Measurements from ENCODE around the gene KRTAP20-3.

The KRTAP20-3 gene

GRCh38 chr21:30642564-30642963 is at the start of gene KRTAP20-3:
KRTAP20-3 (plus strand) TSS chr21:30642864.
- no peak for DNase-seq

- DNase-seq, result no peak
Measured at GRCh38 chr21:30598802-30599201, 43.9 kb upstream of the KRTAP20-3 start, which contains the start of gene KRTAP6-2. KRTAP6-2 (minus strand) TSS chr21:30598902; CDS start chr21:30598874, 28 bp downstream.

DNA sequence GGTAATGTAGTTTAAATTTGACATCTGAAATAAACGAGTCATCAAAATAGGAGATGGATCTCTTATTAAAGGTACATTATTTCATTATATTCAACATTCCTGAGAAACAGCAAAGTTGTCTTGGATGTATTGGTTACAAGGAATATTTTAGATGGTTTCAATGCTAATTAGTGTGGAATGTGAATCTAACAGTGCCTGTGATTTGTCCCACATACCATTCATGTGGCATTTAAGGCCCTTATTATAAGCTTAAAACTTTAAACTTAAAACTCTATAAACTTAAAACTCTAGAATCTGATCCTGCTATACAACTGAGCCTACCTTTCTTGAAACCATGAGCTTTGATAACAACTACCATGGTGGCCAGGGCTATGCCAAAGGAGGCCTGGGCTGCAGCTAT is 41.9 kb upstream of the KRTAP20-3 start, which contains the start of gene KRTAP22-1:
Gene KRTAP22-1, plus strand, starts transcription at position 301 of the 400 bp plus-strand sequence.
- no peak for DNase-seq

GRCh38 chr21:30605968-30606367 is 36.7 kb upstream of the KRTAP20-3 start:
- DNase-seq, result no peak

- no peak for DNase-seq
Measured at GRCh38 chr21:30612132-30612531, 30.5 kb upstream of the KRTAP20-3 start.

DNA sequence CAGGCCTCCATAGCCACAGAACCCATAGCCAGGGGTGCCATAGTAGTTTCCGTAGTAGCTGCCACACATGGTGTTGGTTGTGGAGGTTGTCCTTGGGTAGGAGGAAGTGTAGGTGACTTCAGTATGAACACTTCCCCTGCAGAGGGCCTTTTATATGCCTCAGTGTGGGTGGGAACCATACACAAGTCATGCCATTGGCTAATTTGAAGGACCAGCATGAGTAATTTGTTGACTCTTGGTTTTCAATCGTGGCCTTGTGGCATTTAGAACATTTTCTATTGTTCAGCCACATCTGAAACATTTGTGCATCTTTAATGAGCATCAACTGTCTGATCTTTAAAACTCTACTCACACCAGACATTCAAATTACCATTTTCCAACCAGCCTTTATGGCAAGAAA is 28.8 kb upstream of the KRTAP20-3 start, which contains the start of gene KRTAP6-1:
Gene KRTAP6-1, minus strand, starts transcription at position 95 of the 400 bp plus-strand sequence. Its CDS starts 26 bp downstream, at position 69.
- DNase-seq, result no peak

GRCh38 chr21:30615199-30615598 is 27.5 kb upstream of the KRTAP20-3 start:
- DNase-seq, result no peak

GRCh38 chr21:30616125-30616524 is 26.5 kb upstream of the KRTAP20-3 start, which contains the start of gene KRTAP20-1:
KRTAP20-1 (plus strand) TSS chr21:30616425; CDS start chr21:30616455, 30 bp downstream.
- DNase-seq, result no peak

DNA sequence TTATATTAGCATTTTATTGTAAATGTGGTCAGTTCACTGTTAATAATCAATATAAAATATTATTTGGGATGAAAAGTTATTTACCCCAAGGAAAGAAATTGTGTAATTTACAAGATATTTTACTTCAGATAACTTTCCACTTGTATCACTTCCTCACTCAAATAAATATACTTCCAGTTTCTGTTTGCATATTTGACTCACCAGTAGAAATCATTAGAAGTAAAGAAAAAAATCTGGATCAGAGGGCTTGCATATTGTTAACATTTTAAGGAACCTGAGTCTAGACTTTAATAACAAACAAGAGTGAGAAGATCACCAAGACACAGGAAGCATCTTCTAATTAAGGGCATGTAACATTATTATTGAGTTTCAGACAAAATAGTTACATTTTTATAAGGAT is 22.6 kb upstream of the KRTAP20-3 start:
- no peak for DNase-seq

DNA sequence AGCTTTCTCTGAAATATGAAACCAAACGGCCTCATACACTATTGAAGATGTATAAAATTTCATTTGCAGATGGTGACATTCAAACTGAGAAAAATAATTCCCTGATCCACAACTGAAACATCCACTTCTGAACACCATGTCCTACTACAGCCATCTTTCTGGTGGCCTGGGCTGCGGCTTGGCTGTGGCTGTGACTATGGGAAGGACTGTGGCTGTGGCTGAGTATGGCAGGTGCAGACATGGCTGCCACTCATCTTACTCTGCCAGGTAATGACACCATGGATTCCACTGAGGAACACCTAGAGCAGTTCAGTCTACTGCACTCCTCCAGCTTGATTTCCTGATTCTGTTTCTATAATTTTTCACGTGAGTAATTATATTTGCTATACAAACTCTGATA is 22.1 kb upstream of the KRTAP20-3 start, which contains the start of gene KRTAP20-4:
Gene KRTAP20-4, plus strand, starts transcription at position 106 of the 400 bp plus-strand sequence.
- no peak for DNase-seq

DNA sequence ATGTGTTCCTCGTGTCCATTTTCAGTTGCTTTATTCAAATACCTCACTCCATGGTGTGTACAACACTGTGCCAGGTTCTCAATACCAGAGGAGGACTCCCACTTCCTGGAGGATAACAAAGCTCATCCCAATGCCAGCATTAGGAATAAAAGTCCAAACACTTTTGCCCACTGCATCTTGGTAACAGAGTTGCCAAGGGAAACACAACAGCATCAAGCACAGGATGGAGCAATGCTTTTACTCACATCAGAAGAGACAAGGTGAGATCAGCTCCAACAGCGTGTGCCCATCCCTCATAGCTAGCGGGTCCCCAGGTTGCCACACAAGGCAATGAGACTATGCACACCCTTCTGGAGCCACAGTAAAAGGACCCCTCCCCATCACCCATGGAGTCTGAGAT is 19.3 kb upstream of the KRTAP20-3 start:
- no peak for DNase-seq

DNA sequence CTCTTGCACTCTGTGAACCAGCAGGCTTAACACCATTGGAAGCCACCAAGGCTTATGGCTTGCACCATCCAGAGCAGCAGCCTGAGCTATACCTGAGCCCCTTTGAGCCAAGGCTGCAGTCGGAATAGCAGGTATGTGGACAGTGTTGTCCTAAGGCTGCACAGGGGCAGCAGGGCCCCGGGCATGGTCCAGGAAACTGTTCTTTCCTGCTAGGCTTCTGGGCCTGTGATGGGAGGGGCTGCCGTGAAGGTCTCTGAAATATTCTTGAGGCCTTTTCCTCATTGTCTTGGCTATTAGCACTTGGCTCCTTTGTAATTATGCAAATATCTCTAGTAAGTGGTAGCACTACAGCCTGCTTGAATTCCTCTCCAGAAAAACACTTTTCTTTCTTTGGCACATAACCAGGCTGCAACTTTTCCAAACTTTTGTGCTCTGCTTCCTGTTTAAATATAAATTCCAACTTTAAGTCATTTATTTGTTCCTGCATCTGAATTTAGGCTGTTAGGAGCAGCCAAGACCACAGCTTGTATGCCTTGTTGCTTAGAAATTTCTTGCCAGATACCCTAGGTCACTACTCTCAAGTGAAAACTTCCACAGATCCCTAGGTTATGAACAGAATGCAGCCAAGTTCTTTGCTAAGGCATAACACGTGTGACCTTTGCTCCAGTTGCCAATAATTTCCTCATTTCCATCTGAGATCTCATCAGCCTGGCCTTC is 17.1 kb upstream of the KRTAP20-3 start:
- DNase-seq, result no peak

GRCh38 chr21:30628109-30628508 is 14.6 kb upstream of the KRTAP20-3 start:
- no peak for DNase-seq

DNA sequence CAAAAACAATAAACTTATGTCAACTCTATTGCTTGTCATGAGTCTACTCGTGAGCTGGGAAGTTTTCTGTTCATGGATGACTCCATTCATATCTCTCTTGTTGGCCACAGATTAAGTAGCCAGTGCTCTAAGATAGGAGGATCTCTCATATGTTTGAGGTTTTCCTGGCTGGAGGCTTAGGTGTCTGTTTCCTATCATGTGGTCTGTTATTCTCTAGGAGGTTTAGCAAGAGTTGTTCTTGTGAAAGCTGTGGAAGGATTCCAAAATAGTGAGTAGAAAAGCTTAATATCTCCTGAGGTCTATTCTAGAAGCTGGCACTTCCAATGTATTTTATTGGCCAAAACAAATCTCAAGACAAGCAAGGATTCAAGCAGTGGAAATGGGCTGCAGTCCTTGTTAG is 13.5 kb upstream of the KRTAP20-3 start:
- no peak for DNase-seq

DNA sequence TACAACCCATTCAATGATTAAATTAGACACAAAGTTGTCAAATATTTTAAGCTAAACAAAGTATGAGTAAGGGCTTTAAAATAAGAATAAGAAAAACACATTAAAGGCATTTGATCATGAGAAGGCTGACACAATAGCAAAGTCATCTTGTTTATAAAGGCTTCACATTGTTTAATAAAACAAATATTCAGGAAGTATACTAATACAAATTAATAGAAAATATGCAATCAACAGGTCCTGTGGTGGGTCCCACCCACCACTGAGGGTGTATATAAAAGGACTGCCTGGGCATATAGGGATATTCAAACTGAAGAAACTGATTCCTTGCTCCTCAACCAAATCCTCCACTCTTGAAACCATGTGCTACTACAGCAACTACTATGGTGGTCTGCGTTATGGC is 7.8 kb upstream of the KRTAP20-3 start, which contains the start of gene KRTAP20-2:
Gene KRTAP20-2, plus strand, starts transcription at position 301 of the 400 bp plus-strand sequence. Its CDS starts 58 bp downstream, at position 359.
- no peak for DNase-seq

- DNase-seq, result no peak
Measured at GRCh38 chr21:30638686-30639085, 4.0 kb upstream of the KRTAP20-3 start.

DNA sequence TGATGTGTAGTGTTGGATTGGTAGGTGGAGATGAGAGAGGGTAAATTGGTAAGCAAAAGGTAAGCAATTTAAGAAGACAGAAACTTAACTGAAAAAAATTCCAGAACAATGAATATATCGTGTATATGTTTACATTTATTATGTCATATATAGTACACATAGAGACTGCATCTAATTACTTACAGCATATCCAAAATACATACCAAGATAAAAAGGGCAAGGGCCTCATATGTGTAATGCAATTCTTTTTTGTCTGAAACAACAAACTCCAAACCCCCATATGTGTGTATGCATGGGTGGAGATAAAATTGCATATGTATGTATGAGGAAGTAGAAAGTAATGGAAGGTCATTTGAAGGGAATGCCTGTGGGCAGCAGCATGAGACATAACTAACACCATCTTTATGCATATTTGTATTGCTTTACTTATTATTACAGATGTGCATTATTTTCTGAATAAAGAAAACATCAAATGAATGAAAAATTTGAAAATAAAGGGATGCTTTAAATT is 4.3 kb downstream of the KRTAP20-3 start:
- no peak for DNase-seq

- no peak for DNase-seq
Measured at GRCh38 chr21:30652891-30653290, 10.2 kb downstream of the KRTAP20-3 start.

DNA sequence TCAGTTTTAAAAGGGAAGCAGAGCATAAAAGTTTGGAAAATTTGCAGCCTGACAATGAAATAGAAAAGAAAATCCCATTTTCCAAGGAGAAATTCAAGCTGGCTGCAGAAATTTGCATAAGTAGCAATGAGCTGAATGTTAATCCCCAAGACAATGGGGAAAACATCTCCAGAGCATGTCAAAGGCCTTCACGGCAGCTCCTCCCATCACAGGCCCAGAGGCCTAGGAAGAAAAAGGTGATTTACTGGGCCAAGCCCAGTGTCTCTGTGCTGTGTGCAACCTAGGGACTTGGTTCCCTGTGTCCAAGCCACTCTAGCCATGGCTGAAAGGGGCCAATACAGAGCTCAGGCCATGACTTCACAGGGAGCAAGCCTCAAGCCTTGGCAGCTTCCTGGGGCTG is 26.1 kb downstream of the KRTAP20-3 start:
- no peak for DNase-seq

- no peak for DNase-seq
Measured at GRCh38 chr21:30672985-30673650, 30.5 kb downstream of the KRTAP20-3 start.

DNA sequence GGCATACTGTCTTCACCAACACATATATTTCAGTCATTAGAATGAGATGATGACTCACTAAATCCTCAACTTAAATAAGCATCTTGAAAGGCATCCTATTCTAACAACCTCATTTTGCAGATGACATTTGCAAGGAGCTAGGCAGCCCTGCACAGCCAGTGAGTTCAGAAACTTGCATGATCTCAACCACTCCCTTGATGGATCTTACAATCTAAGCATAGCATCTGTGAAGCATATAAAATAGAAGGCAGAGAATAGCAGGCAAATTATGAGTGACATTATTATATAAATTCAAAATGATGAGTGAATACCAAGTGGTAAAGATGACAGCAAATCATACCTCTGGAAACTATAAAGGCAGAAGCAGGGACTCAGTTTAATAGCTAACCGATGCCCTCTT is 31.6 kb downstream of the KRTAP20-3 start:
- DNase-seq, result no peak

- no peak for DNase-seq
Measured at GRCh38 chr21:30676737-30677136, 34.1 kb downstream of the KRTAP20-3 start.

DNA sequence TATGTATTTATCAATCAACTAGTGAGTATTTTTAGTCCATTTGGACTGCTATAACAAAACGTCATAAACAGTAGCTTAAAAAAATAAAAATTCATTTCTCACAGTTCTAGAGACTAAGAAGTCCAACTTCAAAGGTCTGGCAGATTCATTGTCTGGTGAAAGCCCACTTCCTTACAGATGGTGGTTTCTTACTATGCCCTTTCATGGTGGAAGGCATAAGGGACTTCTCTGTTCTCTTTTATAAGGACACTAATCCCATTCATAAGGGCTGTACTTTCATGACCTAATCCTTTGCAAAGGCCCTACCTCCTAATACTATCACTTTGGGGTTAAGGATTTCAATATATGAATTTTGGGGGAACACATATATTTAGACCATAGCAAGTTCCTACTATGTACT is 37.9 kb downstream of the KRTAP20-3 start:
- DNase-seq, result no peak

GRCh38 chr21:30684506-30684905 is 41.8 kb downstream of the KRTAP20-3 start:
- no peak for DNase-seq

Measured in stimulated activated CD4-positive, alpha-beta T cell treated with anti-CD3 and anti-CD28 coated beads, Interleukin-12 subunit alpha, Interleukin-12 subunit beta, amount 100 ng/mL, for 4 hours (primary cell).